HG03045 (cell line): ENCODE data around the gene CDK14.

ENCODE experiments used
- ATAC-seq: cut with Tn5 transposase; IDR thresholded peaks from one replicate; pipeline ENCODE4 v1.9.1; 2021; ENCODE audit warnings: mild to moderate bottlenecking, moderate library complexity; ENCODE audit not compliant: unreplicated experiment

Gene CDK14

DNA sequence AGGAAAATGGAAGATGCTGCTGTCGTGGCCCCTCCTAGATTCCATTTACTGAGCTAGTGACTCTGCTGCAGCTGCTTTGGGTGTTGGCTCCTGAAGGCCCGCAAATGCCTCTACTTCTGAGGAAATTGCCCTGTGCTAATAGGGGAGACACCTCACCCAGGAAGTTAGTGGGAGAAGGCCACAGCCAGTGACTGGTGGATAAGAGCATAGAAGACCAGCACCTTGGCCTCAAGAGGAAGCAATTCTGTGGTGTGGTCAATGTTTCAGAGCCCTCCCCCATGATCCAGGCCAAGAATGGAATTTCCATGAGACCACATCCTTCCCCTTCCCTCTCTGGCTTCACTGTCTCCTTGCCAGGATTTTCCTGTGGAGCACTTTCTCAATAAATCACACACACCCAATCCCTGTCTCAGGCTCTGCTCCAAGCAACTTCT is 643.1 kb downstream of the CDK14 start:
- no peak for ATAC-seq

DNA sequence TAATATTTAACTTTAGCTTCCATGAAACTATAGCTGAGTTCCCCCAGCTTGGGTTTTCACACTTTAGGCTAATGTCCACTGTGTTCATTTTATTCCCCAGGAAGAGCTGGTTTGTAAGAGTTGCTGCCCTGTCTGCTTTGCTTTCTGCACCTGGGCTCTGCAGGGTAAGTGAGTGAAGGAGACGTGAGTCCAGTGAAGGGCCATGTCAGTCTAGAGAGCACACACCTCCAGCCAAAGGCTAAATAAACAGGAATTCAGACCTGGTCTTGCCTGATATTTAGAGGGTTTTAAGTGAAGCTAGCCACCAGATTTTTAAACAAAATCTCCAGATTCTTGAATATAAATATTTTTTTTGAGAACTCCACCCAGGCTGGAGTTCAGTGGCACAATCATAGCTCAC is 643.7 kb downstream of the CDK14 start:
- ATAC-seq = no peak

DNA sequence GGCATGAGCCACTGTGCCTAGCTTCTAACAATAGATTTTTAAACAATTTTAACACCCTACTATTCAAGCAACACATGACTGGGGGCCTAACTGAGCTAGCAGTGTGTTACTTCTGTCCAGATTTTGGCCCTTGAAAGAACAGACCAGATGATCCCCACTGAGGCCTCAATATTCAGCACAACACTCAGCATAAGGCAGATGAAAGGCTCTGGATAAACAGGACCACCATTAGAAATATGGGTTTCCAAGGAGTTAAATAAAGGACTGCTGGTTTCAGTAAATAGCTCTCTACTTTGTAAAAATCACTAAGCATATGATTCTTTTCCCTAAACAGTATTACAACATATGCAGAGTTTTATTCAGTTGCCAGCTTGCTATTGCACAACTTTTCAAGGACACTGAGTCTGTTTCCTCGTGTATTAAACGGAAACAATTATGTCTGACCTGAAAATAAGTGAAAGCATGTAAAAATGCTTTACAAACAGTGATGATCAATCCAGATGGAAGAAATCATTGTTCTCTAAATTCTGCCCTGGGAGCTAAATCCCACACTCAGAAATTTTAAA is 644.3 kb downstream of the CDK14 start:
- no peak for ATAC-seq

DNA sequence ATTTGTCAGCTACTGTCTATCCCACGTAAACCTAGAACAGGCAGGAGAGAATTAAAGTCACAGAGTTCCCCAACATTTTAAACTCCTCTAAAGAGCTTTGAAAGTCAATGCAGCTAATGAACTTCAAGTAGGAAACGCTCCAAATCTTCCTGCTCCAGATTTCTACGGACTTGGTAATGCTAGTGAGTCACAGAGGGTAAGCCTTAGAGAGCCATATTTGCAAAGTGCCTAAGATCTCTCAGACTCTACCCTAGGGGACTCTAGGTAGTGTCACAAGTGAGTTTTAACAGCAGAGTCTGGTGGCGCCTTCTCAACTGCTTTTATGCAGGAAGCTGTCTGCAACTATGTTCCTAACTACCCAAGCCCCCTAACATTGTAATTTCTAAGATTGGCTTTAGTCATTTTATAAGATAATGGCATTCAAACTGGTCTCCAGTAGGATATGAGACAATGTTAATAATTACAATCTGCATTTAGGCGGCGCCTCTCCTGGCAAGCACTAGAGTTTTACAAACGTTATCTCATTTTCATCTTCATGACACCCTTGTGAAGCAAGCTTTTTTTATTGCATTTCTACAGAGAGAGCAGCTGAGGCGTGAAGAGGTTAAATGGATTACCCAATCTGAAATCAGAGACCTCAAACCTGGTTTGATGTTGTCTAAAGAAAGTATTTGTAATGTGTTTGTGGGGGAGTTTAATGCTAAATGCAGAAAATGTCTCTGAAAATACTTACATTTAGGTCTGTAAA is 646.1 kb downstream of the CDK14 start:
- no peak for ATAC-seq

DNA sequence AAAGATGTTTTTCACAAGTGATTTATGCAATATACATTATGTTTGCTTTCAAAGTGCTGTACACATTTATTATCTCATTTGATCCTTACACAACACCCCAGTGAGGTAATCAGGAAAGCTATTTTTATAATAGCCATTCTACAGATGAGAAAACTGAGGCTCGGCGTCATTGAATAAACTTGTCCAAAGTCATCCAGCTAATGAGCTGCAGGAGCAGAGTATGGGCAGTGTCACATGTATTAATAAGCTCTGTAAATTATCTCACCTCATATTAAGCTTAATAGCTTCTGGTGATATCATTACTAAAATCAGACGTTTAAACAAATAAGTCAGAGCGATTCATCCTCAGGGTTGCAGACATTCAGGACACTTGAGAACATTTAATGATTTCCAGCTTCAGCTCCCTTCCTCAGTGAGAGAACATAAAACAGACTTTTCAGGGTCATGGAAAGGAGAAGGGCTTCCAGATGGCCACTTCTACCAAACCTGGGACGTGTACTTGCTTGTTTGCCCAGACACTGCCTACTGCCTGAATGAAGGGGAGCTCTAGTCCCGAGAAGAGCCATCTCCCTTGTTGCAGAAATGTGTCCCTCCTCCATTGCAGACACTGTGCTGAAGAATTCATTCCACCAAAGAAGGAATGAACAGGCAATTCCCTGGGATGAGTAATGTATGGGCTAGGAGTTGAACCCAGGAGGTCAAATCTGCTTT is 647.6 kb downstream of the CDK14 start:
- ATAC-seq = no peak

DNA sequence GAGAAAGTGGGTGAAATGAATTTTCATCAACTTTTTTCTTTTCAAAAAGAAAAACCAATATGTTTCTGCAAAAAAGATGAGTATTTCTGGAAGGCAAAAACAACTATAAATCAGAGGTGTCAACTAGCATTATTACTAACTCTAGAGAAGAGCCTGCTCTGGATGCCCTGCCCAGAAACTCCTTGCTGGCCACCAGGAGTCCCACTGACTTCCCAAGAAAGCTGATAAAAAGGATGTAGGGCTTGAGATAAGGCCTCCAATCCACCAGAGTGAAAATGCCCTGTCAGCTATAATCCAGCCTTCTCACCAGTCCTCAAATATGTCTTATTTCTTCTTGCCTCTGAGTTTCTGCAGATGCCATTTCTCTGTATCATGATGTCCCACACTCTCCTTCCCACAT is 651.4 kb downstream of the CDK14 start:
- no peak for ATAC-seq

DNA sequence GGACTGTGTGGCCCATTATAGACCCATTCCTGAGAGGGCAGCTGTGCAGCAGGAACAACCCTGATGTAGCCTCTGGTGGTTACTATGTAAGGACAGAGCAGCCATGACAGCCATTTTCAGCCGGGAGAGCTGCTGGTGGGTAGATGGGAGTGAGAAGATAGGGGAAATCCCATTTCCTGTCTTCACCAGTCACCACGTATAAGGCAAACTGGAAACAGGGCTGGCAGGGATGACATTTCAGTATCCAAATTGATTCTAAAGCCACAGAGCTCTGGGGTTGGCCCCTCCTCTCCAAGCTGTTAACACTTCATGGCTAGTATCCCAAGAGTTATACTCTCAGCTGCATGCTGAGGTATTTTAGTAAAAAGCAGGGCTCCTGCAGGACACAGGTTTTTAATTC is 652.9 kb downstream of the CDK14 start:
- ATAC-seq = no peak

DNA sequence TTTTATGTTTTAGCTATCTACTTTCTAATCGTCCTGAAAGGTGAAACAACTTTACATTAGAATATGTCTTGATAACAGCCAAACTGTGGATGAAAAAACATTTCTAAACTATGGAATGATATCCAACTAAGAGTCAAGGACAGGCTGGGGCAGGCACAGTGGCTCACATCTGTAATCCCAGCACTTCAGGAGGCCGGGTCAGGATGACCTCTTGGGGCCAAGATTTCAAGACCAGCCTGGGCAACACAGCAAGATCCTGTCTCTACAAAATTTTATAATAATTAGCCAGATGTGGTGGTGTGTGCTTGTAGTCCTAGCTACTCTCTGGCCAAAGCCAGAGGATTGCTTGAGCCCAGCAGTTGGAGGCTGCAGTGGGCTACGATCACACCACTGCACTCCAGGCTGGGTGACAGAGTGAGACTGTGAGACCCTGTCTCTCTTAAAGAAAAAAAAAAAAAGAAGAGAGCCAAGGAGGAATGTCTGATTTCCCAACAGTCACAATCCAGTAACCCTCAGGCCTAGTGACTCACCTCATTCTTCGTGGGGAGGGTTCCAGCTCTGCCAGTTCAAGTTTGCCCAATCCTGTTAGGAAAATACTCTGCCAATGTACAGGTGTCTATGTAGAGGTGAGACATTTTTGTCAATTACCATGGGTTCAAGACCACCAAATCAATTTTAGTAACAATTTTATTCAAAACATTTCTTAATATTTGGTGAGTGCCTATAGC is 653.5 kb downstream of the CDK14 start:
- no peak for ATAC-seq

DNA sequence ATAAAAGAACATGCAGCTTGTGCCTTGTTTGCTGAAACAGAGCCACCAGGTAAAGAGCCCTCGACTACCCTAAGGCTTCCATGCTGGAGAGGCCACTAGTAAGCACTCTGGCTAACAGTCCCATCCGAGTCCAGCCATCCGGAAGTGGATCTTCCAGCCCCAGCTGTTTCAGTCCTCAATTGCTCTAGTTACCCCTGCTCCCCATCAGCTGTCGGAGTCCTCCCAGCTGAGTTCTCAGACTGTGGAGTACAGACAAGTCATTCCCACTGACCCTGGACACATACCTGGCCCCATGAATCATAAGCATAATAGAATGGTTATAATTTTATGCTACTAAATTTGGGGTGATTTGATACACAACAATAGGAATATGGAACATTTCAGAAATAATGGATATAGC is 654.6 kb downstream of the CDK14 start:
- ATAC-seq = no peak

DNA sequence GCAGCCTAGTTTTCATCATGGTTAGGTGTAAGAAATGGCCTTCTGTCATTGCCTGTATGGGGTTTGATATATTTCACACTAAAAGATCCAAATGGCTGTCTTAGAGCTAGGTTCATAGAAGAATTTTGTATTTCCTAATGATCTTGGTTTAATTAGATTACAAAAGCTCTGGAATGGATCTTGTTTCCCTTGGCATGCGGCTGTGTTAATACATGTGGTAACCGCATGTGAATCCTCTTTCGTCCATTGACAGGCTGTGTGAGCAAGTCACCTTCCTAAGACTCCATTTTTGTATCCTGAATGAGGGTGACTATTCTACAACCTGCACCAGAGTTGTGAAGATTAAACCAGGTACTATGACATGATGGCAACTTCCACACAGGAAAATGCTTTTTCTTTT is 655.8 kb downstream of the CDK14 start:
- no peak for ATAC-seq
